GM12878 (cell line): ENCODE data around the gene DOCK7. TPM values are rescaled to one million over a fixed set of nuclear protein-coding genes. Genes with fewer than 3 reads are reported as not detected.

Source experiments
- ATAC-seq: fragments of 200-7000 bp; cut with Tn5 transposase; 3 replicates; pipeline ENCODE4 v1.9.1; 2020; ENCODE audit warnings: mild to moderate bottlenecking, moderate library complexity
- BruUV-seq: library from RNA; stranded (reverse); fragments of 400-500 nt; replicated peaks from 2 replicates; lab custom pipeline; 2021; lab: Mats Ljungman, UMichigan
- CTCF ChIA-PET: fragments of 300-600 bp; sonication (Branson Sonifier 250); formaldehyde crosslinking; extraction: SDS; loops from one replicate; lab custom pipeline; 2021; ENCODE audit warnings: inconsistent platforms; lab: Yijun Ruan, JAX
- POLR2A ChIA-PET: fragments of 350-600 bp; formaldehyde crosslinking; extraction: SDS; loops from one replicate; lab custom pipeline; 2021; ENCODE audit warnings: inconsistent platforms; lab: Charles Lee
- RAD21 ChIA-PET: fragments of 300-600 bp; sonication (Branson Sonifier 250); formaldehyde crosslinking; loops from one replicate; lab custom pipeline; 2023; ENCODE audit warnings: antibody characterized with exemption; ENCODE audit not compliant: unreplicated experiment; lab: Charles Lee
- SMC1A ChIA-PET: fragments of 300-600 bp; sonication (Branson Sonifier 250); formaldehyde crosslinking; loops from one replicate; lab custom pipeline; 2023; ENCODE audit not compliant: unreplicated experiment, uncharacterized antibody; lab: Charles Lee
- DNase-seq: peaks from one replicate; pipeline ENCODE4 v3.0.0-alpha.2; 2011; ENCODE audit warnings: low read depth, low spot score
- FAIRE-seq: peaks from 3 replicates; lab custom pipeline; 2011; peaks lifted over from hg19 to GRCh38; lab: Jason Lieb, UNC
- H2AFZ ChIP-seq: 2 replicates; pipeline ENCODE4 v1.6.0; 2011; ENCODE audit warnings: low read depth, low read length, control low read depth; ENCODE audit not compliant: control insufficient read depth
- H3K27ac ChIP-seq: 2 replicates; pipeline ENCODE4 v1.5.1; 2011; ENCODE audit warnings: control low read depth; ENCODE audit not compliant: control insufficient read depth, insufficient read depth
- H3K27me3 ChIP-seq, 2 experiments: replicated peaks in 1 of 2; 2 replicates each; pipeline versions ENCODE4 v1.6.0 to v1.6.1; 2011; ENCODE audit warnings: low read length in 1 of 2; ENCODE audit not compliant: control insufficient read depth in 2 of 2, insufficient read depth in 2 of 2
- H3K36me3 ChIP-seq, 2 experiments: 2 replicates each; pipeline ENCODE4 v1.5.1; 2011; ENCODE audit warnings: low read length in 1 of 2; ENCODE audit not compliant: control insufficient read depth in 2 of 2, insufficient read depth in 2 of 2
- H3K4me1 ChIP-seq: 2 replicates; pipeline ENCODE4 v1.6.1; 2011; ENCODE audit warnings: mild to moderate bottlenecking, low read length, moderate library complexity, mixed read lengths; ENCODE audit not compliant: control insufficient read depth, insufficient read depth
- H3K4me2 ChIP-seq: 2 replicates; pipeline ENCODE4 v1.6.0; 2011; ENCODE audit warnings: control low read depth; ENCODE audit not compliant: control insufficient read depth, insufficient read depth
- H3K4me3 ChIP-seq: fragments of 200-600 bp; sonication (generic); 2 replicates; pipeline ENCODE4 v1.5.1; 2016
- H3K79me2 ChIP-seq: 2 replicates; pipeline ENCODE4 v1.6.0; 2011; ENCODE audit warnings: low read length; ENCODE audit not compliant: control insufficient read depth, insufficient read depth
- H3K9ac ChIP-seq: 2 replicates; pipeline ENCODE4 v1.8.0; 2011; ENCODE audit warnings: low read length, control low read depth, mixed read lengths; ENCODE audit not compliant: control insufficient read depth, insufficient read depth
- H3K9me3 ChIP-seq: replicated peaks from 3 replicates; pipeline ENCODE4 v1.5.1; 2011; ENCODE audit warnings: mild to moderate bottlenecking, low read length; ENCODE audit not compliant: control insufficient read depth, insufficient read depth
- H4K20me1 ChIP-seq: 2 replicates; pipeline ENCODE4 v1.6.0; 2011; ENCODE audit not compliant: control insufficient read depth, insufficient read depth
- FOS ChIP-seq: IDR thresholded peaks from 3 replicates; pipeline ENCODE4 v1.6.1; 2011; ENCODE audit warnings: borderline replicate concordance; ENCODE audit not compliant: insufficient read length; ENCODE audit errors: extremely low read depth
- KAT2A ChIP-seq: conservative IDR thresholded peaks from 2 replicates; pipeline ENCODE4 v1.6.1; 2011; ENCODE audit warnings: low read depth, low read length; ENCODE audit not compliant: control insufficient read depth
- SREBF1 ChIP-seq: IDR thresholded peaks from 2 replicates; pipeline ENCODE4 v1.6.1; 2012; ENCODE audit warnings: mild to moderate bottlenecking, low read length
- YBX1 ChIP-seq: fragments of 450-650 bp; IDR thresholded peaks from 2 replicates; pipeline ENCODE4 v1.6.1; 2016; ENCODE audit warnings: antibody characterized with exemption
- WGBS: methylation state at CpG from one replicate; pipeline ENCODE4 v1.1.6; 2016; ENCODE audit warnings: low lambda C conversion rate; ENCODE audit not compliant: insufficient replicate concordance, insufficient coverage; ENCODE audit errors: missing lambda C conversion rate; 5-methylcytosine and 5-hydroxymethylcytosine counted together
- in situ Hi-C: fragments of 300-500 bp; cut with MboI; formaldehyde crosslinking; loops from 9 replicates; pipeline ENCODE4 v1.14.3; 2018; ENCODE audit warnings: mixed read lengths
- intact Hi-C: fragments of 100-400 bp; cut with micrococcal nuclease; formaldehyde crosslinking; loops from one replicate; pipeline ENCODE4 v1.14.2; 2022; ENCODE audit not compliant: unreplicated experiment
- polyA plus RNA-seq, 11 experiments: library from polyadenylated mRNA; depleted of rRNA in 4 of 11; unstranded in 6 of 11; stranded (reverse) in 5 of 11; fragments of >200 nt; fragmentation: Nextera tagmentation in 4 of 11; fragmentation: Illumina TruSeq in 1 of 11; extraction: Ambion mirVana in 4 of 11; extraction: Trizol in 1 of 11; gene quantifications; 1 replicate in 1 of 11; 2 replicates in 10 of 11; pipeline versions ENCODE4 v1.2.1 to v1.2.3, GENCODE V29; 2011 to 2016; ENCODE audit warnings: inconsistent platforms in 2 of 11, missing spikeins in 2 of 11, low read depth in 1 of 11
- total RNA-seq, 4 experiments: library from RNA; depleted of rRNA in 3 of 4; stranded (reverse); fragments of >200 nt in 3 of 4; fragmentation: Illumina TruSeq in 1 of 4; extraction: Trizol in 1 of 4; gene quantifications; 2 replicates each; pipeline versions ENCODE4 v1.2.1 to v1.2.3, GENCODE V29; 2013 to 2021
- TF ChIP-seq, protein P1 (sequence below): fragments of 450-650 bp; IDR thresholded peaks from 2 replicates; pipeline ENCODE4 v1.6.1; 2017; ENCODE audit warnings: antibody characterized with exemption, mild to moderate bottlenecking, moderate library complexity

The DOCK7 gene
- total and polyA plus RNA-seq, 10 of the 15 experiments (the other 5 are each of a cell fraction or from before 2014, with no cell fraction given), result 4.8 to 34.6 (median 26.9) TPM

DNA sequence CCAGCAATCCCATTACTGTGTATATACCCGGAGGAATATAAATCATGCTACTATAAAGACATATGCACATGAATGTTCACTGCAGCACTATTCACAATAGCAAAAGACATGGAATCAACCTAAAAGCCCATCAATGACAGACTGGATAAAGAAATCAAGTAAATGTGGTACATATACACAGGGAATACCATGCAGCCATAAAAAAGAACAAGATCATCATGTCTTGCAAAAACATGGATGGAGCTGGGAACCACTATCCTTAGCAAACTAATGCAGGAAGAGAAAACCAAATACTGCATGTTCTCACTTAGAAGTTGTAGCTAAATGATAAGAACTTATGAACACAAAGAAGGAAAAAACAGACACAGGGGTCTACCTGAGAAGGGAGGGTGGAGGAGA is 97.2 kb downstream of the DOCK7 start:
- no peak overlapping the region for H2AFZ ChIP-seq
- H3K4me2 ChIP-seq, result no peak overlapping the region
- H3K27ac ChIP-seq, result no peak overlapping the region
- CTCF ChIA-PET, result no interaction called here
- H3K79me2 ChIP-seq, result no peaks in the 10 kb centered on the region
- no peaks in the 10 kb centered on the region for H3K4me1 ChIP-seq
- H3K27me3 ChIP-seq, result no peaks in the 10 kb centered on the region
- 94% methylated on average over 1 of the region's 1 CpG for WGBS
- FAIRE-seq, result no peak
- no peak for ATAC-seq
- TF ChIP-seq, protein P1, sequence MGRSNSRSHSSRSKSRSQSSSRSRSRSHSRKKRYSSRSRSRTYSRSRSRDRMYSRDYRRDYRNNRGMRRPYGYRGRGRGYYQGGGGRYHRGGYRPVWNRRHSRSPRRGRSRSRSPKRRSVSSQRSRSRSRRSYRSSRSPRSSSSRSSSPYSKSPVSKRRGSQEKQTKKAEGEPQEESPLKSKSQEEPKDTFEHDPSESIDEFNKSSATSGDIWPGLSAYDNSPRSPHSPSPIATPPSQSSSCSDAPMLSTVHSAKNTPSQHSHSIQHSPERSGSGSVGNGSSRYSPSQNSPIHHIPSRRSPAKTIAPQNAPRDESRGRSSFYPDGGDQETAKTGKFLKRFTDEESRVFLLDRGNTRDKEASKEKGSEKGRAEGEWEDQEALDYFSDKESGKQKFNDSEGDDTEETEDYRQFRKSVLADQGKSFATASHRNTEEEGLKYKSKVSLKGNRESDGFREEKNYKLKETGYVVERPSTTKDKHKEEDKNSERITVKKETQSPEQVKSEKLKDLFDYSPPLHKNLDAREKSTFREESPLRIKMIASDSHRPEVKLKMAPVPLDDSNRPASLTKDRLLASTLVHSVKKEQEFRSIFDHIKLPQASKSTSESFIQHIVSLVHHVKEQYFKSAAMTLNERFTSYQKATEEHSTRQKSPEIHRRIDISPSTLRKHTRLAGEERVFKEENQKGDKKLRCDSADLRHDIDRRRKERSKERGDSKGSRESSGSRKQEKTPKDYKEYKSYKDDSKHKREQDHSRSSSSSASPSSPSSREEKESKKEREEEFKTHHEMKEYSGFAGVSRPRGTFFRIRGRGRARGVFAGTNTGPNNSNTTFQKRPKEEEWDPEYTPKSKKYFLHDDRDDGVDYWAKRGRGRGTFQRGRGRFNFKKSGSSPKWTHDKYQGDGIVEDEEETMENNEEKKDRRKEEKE, result no peak
- TF ChIP-seq KAT2A, result no peak
- no peak for TF ChIP-seq YBX1
- no peak for TF ChIP-seq SREBF1
- no peak for TF ChIP-seq FOS
- TF ChIP-seq, all 136 proteins: peak for 0
- BruUV-seq, result no TSS peak
- intact Hi-C loops, result no loop called here
- DNase-seq, result no peak
- ChIA-PET SMC1A (interaction anchor here (0.6 kb wide), 1 partner anchor 23 kb away, joined by 3 read pairs; no protein-coding TSS in a partner anchor), RAD21 (no interaction called here), POLR2A (no interaction called here)
- Histone ChIP-seq H3K9ac (no peak overlapping the region), H3K4me3 (no peak overlapping the region), H3K9me3 (no peaks in the 10 kb centered on the region), H4K20me1 (no peaks in the 10 kb centered on the region), H3K36me3 (no peaks in the 10 kb centered on the region)
- in situ Hi-C loops, result no loop called here
